ELR (cell line): ENCODE data around the gene MSI2.

Experiments used
- DNase-seq: peaks from one replicate; pipeline ENCODE4 v3.0.0-alpha.2; 2015; ENCODE audit warnings: low read depth

The MSI2 gene

DNA sequence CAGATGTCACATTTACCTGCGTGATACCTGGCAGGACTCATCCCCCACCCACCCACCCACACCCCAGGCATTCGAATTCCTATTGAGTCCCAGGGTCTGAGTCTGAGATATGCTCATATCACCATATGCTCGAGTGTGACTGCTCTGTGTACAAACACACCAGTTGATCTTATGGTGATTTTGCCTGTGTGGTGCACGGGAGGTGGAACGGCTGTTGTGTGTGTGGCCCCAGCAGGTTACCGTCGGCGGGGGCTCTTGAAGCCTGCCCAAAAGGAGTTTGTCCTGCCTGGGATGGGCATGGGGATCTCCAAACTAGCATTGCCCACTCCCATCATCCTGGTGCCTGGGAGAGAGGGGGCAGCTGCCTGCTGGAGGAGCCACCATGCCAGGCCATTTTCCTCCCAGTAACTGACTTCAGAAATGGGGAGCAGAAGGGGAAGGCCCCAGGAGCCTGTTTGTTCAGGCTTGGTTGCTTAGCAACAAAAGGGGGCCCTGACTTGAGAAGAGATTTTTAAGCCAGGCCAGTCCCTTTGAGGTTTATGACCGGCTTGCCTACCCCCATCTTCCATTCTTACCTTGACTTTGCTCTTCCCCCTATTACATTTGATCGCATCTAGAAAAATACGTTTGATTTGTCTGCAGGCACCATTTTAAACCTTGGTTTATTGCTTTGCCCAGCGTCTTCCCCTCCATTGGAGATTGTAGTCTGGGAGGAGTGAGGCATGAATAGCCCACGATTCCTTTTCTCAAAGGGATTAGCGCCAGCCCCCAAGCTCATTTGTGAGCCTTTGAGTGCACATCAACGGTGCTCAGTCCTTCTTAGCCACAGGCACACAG is 271.1 kb downstream of the MSI2 start:
- no peak for DNase-seq

DNA sequence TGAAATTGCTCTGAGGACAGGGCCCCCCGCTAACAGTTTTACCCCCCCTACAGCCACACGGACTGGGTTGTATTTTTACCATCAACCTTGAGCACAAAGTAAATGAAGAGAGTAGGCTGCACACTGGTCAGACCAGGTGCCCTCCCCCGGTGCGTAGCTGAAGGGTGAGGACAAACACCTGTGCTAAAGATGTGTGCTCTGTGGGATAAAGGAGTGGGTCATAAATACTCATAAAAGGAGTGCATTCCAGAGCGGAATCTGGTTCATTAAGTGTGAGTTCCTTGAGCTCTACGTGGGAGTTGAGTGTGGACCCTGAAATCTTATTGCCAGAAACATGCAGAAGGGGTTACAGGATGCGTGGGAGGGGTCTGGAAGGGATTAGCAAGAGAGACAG is 271.7 kb downstream of the MSI2 start:
- DNase-seq: no peak

GRCh38 chr17:57530026-57530425 is 273.7 kb downstream of the MSI2 start:
- DNase-seq: peak; percentile 33

DNA sequence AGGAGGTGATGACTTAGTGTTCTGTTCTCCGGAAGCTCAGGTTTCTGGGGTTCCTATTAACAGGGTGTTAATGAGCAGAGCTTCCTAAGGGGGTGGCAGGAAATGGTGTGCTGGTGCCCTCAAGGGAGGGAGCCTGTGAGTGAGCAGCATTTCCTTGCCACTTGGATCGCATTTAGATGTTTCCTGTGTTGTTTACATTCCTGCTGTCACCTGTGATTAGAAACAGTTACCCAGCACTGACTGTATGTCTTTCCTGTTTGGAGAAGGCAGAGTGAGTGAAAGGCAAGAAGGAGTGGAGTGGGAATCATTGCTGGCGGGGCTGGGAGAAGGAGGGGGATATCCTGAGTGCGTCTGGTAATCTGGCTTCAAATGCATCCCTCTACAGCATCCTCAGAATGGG is 274.2 kb downstream of the MSI2 start:
- peak; percentile 40 for DNase-seq

DNA sequence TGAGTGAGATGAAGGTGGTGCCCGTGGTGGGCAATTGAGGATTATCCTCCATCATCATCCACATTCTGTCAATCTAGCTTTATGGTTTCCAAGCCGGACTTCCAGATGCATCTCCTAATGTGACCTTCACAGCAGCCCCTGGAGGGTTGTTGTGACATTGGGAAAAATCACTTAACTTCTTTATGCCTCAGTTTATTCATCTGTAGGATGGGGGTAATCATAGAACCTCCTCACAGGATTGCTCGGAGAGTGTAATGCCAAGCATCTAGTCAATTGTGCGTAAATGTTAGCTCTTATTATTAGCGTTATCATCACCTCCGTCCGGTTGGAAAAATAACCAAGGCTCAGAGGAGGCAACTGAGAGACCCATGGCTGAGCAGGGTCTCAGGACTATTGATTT is 274.8 kb downstream of the MSI2 start:
- no peak for DNase-seq

DNA sequence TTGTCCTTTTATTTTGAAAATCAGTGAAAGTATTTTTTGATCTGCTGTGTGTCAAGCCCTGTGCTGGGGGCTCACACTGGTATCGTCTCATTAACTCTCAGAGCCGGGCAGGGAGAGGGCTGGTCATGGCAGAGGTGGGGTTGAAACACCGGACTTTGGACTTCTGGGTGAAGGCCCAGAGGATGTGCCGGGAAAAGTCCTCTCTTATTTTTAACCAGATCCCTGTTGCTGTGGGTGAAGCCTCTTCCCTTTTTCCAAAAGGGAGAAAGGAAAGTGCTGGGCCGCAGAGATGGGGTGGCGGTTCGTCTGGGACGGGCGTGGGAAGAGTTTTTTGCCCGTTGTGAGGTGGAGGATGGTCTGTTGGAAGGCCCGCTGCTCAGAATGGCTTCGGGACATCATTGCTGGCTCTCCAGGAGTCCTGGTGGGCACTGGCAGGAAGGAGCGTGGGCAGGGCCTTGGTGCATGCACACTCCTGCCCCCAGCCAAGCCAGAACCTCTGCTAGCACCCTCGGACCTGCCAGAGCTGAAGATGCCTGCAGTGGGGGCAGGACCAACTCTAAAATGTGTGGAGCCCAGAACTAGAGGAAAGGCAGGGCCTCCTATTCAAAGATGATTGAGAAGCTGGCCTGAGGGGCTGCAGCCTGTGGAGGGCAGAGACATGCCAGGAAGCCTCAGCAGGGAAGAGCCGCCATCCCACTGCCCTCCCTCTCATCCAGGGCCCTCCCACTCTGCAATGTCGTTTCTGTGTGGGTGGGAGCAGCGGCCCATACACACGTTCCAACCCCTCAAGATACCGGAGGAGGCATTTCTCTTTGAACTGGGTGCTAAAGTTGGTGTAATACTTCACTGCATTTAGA is 275.6 kb downstream of the MSI2 start:
- no peak for DNase-seq

- DNase-seq: no peak
Measured at GRCh38 chr17:57532556-57532955, 276.2 kb downstream of the MSI2 start.

GRCh38 chr17:57532966-57533365 is 276.6 kb downstream of the MSI2 start:
- DNase-seq: no peak

DNA sequence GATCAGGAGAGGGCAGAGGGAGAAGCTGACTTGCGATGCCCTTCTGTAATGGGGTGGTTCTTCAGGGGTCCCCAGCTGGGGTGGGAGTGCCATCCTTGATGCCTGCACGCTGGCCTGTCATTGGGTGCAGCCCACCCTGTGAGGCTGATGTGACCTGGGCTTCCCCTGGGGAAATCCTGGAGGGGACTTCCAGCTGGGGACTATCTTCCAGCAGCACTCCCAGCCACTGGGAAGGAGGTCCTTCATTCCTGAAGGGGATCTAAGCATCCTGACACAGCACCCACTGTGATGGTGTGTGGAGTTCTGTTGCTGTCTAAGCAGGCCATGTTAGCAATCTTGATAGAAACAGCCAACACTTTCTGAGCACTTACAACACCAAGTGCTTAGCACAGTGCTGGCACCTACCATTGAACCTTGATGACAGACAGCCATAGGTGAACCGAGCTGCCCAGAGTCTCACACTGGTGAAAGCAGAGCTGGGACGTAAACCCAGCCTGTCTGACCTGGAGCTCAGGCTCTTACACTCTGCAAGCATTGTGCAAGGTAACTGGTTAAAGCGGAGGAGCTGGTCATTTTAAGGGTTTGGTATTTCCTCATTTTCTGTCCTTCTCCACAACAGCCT is 277.5 kb downstream of the MSI2 start:
- no peak for DNase-seq

GRCh38 chr17:57534863-57535248 is 278.5 kb downstream of the MSI2 start:
- DNase-seq: no peak

DNA sequence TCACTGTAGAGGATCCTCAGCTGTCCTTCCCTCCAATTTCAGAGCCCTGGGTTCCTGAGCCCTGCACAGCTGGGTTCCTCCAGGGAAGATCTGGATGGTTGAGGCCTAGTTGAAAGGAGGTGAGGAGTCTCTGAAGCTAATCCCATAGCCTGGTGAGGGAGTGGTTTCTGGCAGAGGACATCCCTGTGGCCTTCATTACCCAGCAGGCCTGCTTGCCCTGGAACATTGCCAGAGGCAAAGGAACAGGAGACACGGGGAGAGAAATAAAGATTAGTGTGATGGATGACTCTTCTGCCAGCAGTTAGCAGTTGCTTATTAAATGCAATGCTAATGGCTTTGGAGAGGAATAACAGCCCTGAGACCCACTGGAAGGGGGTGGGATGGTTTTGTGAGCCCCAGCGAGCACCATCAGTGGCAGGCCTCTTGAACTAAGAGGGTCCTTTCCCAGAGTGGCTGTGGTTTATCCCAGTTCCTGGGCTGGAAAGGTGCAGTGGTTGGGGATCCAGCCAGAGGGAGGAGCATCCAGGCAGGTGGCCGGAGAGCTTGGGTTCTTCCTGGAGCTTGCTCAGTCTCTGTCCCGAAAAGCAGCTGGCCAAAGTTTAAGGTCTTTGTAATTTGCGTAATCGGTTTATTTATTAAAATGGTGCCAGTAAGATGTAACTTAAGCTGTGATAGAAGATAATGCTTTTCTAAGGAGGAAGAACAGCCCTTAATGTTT is 279.1 kb downstream of the MSI2 start:
- no peak for DNase-seq

DNA sequence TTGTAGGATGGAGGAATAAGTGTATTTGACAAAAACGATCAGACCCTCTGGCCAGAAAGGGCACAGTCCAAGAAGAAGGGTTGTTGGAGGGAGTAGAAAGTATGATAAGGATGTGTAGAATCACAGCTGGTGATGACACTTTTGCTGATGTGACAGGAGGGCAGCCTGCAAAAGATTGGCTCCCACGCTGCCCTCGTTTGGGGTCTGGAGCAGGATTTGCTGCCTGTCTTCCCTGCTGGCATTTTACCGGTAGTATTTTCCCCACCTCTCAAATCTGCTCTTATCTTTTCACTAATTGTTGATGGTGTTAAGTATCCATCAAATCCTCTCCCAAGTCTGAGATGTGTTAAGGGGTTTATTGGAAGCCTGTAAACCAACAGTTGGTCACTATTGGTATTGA is 280.0 kb downstream of the MSI2 start:
- no peak for DNase-seq

DNA sequence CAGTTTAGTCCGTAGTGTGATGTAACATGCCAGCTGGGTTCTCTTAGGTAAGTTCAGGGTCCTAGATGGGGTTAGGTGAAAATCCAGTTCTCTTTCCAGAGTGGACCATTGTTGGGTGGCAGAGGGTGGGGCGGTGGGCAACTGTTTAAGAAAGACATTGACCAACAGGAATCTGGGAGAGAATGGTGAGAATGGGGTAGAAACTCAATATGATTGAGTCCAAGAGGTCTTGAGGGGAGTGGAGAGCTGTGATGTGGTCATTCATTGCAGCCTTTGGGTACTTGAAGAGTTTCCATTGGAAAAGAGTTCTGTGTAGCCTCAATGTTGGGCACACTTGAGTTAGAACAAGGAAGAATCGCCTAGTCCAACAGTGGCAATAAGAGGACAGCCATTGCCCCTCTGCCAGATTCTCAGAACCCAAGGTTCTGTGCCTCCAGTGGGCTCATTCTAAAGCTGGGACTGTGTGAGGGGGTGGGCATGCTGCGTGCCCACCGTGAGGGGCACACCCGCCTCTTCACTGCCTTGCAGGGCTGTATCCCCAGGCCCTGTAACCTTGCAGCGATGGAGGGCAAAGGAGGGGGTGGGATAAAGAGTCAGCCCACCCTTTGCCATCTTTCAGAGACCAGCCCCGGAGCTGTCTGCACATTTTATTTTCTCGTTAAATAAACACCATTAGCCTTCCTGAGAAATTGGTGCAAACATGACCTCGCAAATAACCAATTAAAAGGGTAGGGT is 280.6 kb downstream of the MSI2 start:
- no peak for DNase-seq

DNA sequence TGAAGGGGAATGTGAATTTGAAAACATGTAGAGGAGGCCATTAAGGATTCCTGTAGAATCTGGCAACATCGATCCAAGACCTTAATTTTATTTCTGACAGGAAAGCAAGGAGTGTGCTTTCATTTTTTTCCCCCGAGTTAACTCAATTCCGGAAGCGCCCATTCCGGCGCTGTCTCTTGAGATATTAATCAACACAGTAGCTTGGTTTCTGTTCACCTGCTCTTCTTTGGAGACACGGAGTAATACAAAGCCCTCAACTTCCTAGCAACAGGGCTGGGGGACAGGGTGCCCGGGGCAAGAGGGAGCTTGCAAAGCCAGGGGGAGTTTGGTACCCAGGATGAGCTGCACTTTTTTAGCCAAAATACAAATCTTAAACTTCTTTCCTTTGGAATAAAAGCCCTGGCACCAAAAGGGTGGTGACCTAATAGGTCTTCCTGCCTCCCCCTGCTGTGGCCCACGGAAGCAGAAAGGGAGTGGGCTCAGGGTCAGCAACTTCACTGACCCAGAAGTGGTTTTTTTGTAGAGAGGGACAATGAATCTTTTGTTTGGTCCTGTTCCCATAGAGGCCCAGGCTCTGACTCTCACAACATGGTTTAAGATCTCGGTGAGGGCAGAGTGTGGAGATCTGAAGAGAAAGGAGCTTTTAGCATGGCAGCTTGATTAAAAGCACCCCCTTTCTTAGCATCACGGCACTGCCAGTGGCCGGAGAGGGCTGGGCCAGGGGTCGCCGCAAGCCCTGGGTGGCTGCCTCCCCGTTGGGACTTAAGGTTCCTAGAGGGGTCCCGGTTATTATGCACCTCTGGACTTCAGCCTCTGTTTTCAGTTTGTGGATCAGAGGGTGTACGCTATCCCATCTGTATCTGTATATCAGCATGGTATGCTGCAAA is 281.4 kb downstream of the MSI2 start:
- no peak for DNase-seq

DNA sequence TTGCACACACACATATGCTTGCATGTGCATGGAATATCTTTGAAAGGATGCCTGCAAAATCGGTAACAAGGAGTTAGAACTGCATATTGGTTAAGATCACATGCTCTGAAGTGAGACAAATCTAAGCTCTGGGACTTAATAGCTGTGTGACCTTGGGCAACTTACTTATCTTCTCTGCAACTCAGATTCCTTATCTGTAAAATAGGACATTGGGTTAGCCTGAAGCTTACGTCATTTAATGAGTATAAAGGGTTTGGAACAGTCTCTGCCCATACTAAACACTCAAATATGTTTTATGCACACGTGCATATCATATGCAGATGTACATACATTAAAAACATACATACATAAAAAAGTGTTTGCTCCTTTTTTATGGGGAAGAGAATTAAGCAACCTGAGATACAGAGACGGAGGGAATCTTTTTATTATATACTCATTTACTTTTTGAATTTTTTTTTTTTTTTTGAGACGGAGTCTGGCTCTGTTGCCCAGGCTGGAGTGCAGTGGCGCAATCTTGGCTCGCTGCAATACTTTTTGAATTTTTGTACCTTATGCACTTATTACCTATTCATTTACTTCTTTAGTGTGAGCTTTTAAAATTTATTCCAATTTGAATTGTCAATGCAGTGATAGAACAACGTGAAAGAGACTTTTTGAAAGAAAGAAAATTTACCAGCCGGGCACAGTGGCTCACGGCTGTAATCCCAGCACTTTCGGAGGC is 282.6 kb downstream of the MSI2 start:
- DNase-seq: no peak

- no peak for DNase-seq
Measured at GRCh38 chr17:57539529-57540301, 283.4 kb downstream of the MSI2 start.

DNA sequence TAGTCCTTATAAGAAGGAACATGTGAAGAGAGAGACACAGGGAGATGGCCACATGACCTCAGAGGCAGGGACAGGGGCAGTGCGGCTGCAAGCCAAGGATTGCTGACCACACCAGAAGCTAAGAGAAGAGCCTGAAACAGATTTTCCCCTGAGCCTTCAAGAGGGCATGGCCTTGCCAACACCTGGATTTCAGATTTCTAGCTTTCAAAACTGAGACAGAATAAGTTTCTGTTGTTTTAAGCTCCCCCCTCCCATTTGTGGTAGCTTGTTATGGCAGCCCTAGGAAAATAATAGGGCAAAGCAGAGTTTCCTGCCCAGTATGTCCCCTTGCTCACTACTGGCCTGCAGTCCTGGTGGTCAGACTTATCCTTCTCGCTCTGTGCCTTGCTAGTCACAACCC is 284.3 kb downstream of the MSI2 start:
- no peak for DNase-seq

DNA sequence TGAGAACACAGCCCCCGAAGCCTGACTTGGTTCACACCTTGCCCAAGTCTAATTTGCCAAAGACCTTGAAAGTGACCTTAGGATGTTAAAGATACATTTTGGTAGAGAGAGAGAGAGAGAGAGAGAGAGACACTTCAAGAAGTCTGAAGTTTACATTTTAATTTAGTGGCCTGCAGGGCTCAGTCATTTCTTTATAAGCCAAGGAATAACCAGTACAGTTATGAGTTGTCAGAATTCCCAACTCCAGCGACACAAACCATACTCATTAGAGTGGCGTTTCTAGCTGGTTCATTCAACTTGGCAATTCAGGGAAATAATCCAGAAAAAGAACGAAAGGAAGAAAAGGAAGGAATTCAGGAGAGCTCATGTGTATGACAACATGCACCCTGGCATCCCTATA is 284.7 kb downstream of the MSI2 start:
- no peak for DNase-seq
